ENCODE measurements around the gene LIN7B.

Gene LIN7B

DNA sequence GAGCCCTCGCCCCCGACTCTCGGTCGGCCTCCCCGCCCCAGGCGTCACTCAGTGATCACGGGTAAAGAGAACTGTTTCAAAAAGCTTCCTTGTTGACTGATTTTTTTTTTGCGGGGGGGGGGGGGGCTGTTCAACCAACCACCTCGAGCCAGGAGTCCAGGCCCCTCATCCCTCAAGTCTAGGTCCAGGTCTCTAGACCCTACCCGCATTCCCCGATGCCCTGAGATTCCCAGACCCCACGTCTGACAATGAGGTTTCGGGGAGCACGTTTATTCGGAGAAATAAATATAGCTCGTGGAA lies 36.7 kb downstream of the LIN7B start:
- peaks cover 12% of the 10 kb centered on the region for H3K4me1 ChIP-seq (ENCODE audit: insufficient read depth, insufficient read length)
- peak overlapping the region; percentile 90 for H3K9ac ChIP-seq (ENCODE audit: insufficient read length, low read depth)
- no peak for DNase-seq (ENCODE audit: low read depth, low spot score)
- H3K27me3 ChIP-seq (ENCODE audit: insufficient read depth, insufficient read length): peaks cover 20% of the 10 kb centered on the region
- no peaks in the 10 kb centered on the region for H3K36me3 ChIP-seq (ENCODE audit: insufficient read depth, insufficient read length, low read length)
- TF ChIP-seq YY1 (IDR thresholded peaks at IDR 0.05; ENCODE audit: insufficient read depth, insufficient read length) (no peak), ZNF274 (IDR thresholded peaks at IDR 0.05; ENCODE audit: low read depth, low read length) (no peak), SUZ12 (IDR thresholded peaks at IDR 0.05; ENCODE audit: extremely low read depth, insufficient read depth, insufficient read length) (no peak)
- peak overlapping the region; percentile 78 for H3K4me3 ChIP-seq (ENCODE audit: insufficient read length, low read depth)
- H3K9me3 ChIP-seq (ENCODE audit: insufficient read depth, low read length): no peaks in the 10 kb centered on the region

DNA sequence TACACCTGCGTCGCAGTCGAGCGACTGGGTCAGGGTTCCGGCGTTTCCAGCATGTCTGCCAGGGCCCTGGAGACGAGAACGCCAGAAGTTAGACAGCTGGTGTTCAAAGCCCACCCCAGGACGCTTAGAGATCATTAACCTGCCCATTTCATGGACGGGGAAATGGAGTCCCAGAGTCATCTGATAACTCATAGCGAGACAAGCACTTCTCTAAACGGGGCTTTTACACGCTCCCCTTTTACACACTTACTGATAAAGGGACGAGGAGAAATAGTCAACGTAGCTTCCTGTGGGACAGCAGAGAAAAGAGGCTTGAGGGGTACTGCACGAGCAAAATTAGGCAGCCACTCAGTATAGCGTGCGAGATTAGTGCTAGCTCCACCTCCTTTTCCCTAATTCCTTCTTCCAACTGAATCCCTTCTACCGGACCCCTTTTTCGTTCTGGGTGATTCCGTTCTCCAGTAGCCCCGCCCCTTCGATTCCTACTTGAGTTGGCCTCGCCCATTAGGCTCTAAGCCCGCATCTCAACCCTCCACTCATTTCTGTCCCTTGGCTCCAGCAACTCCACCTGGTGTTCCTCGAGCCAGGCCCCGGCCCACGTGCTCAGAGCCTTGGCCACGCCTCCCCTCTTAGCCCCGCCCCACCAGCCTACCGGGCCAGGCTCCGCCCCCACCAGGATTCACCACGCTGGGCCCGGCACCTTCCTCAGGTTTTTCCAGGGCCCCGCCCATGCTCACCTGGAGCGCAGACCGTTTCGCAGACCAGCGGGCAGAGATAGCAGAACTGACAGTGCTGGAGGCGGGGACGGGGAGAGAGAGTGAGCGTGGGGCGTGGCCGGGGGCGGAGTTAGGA lies 37.3 kb downstream of the LIN7B start:
- H3K27me3 ChIP-seq (ENCODE audit: insufficient read depth, insufficient read length): peaks cover 20% of the 10 kb centered on the region
- no peak overlapping the region for H3K9ac ChIP-seq (ENCODE audit: insufficient read length, low read depth)
- TF ChIP-seq ZNF274 (IDR thresholded peaks at IDR 0.05; ENCODE audit: low read depth, low read length) (no peak), SUZ12 (IDR thresholded peaks at IDR 0.05; ENCODE audit: extremely low read depth, insufficient read depth, insufficient read length) (no peak), YY1 (IDR thresholded peaks at IDR 0.05; ENCODE audit: insufficient read depth, insufficient read length) (no peak)
- no peaks in the 10 kb centered on the region for H3K9me3 ChIP-seq (ENCODE audit: insufficient read depth, low read length)
- no peaks in the 10 kb centered on the region for H3K36me3 ChIP-seq (ENCODE audit: insufficient read depth, insufficient read length, low read length)
- peaks cover 14% of the 10 kb centered on the region for H3K4me1 ChIP-seq (ENCODE audit: insufficient read depth, insufficient read length)
- H3K4me3 ChIP-seq (ENCODE audit: insufficient read length, low read depth): peak overlapping the region; percentile 78
- no peak for DNase-seq (ENCODE audit: low read depth, low spot score)

- no peaks in the 10 kb centered on the region for H3K36me3 ChIP-seq (ENCODE audit: insufficient read depth, insufficient read length, low read length)
- no peak for DNase-seq (ENCODE audit: low read depth, low spot score)
- H3K4me1 ChIP-seq (ENCODE audit: insufficient read depth, insufficient read length): peaks cover 14% of the 10 kb centered on the region
- no peak for TF ChIP-seq SUZ12 (IDR thresholded peaks at IDR 0.05; ENCODE audit: extremely low read depth, insufficient read depth, insufficient read length)
- TF ChIP-seq ZNF274 (IDR thresholded peaks at IDR 0.05; ENCODE audit: low read depth, low read length): no peak
- TF ChIP-seq YY1 (IDR thresholded peaks at IDR 0.05; ENCODE audit: insufficient read depth, insufficient read length): no peak
- peaks cover 20% of the 10 kb centered on the region for H3K27me3 ChIP-seq (ENCODE audit: insufficient read depth, insufficient read length)
- H3K9me3 ChIP-seq (ENCODE audit: insufficient read depth, low read length): no peaks in the 10 kb centered on the region
- H3K9ac ChIP-seq (ENCODE audit: insufficient read length, low read depth): no peak overlapping the region
- H3K4me3 ChIP-seq (ENCODE audit: insufficient read length, low read depth): no peak overlapping the region
Measured at GRCh38 chr19:49152119-49152550, 38.0 kb downstream of the LIN7B start.

GRCh38 chr19:49153167-49153809 lies 39.1 kb downstream of the LIN7B start:
- Histone ChIP-seq H3K36me3 (ENCODE audit: insufficient read depth, insufficient read length, low read length) (no peaks in the 10 kb centered on the region), H3K9me3 (ENCODE audit: insufficient read depth, low read length) (no peaks in the 10 kb centered on the region), H3K4me1 (ENCODE audit: insufficient read depth, insufficient read length) (peaks cover 12% of the 10 kb centered on the region), H3K4me3 (ENCODE audit: insufficient read length, low read depth) (no peak overlapping the region), H3K9ac (ENCODE audit: insufficient read length, low read depth) (no peak overlapping the region), H3K27me3 (ENCODE audit: insufficient read depth, insufficient read length) (peaks cover 22% of the 10 kb centered on the region)
- TF ChIP-seq ZNF274 (IDR thresholded peaks at IDR 0.05; ENCODE audit: low read depth, low read length) (no peak), YY1 (IDR thresholded peaks at IDR 0.05; ENCODE audit: insufficient read depth, insufficient read length) (no peak), SUZ12 (IDR thresholded peaks at IDR 0.05; ENCODE audit: extremely low read depth, insufficient read depth, insufficient read length) (no peak)
- no peak for DNase-seq (ENCODE audit: low read depth, low spot score)

GRCh38 chr19:49154279-49154678 lies 40.1 kb downstream of the LIN7B start:
- TF ChIP-seq YY1 (IDR thresholded peaks at IDR 0.05; ENCODE audit: insufficient read depth, insufficient read length) (no peak), ZNF274 (IDR thresholded peaks at IDR 0.05; ENCODE audit: low read depth, low read length) (no peak), SUZ12 (IDR thresholded peaks at IDR 0.05; ENCODE audit: extremely low read depth, insufficient read depth, insufficient read length) (no peak)
- no peaks in the 10 kb centered on the region for H3K36me3 ChIP-seq (ENCODE audit: insufficient read depth, insufficient read length, low read length)
- peaks cover 22% of the 10 kb centered on the region for H3K27me3 ChIP-seq (ENCODE audit: insufficient read depth, insufficient read length)

GRCh38 chr19:49155005-49155819 lies 41.0 kb downstream of the LIN7B start, which contains the start of gene HRC:
HRC (minus strand) TSS chr19:49155396; CDS start chr19:49155237, 159 bp downstream.
- Histone ChIP-seq H3K4me3 (ENCODE audit: insufficient read length, low read depth) (no peak within 1 kb of the TSS), H3K36me3 (ENCODE audit: insufficient read depth, insufficient read length, low read length) (no peaks in the 10 kb centered on the region), H3K27me3 (ENCODE audit: insufficient read depth, insufficient read length) (peaks cover 22% of the 10 kb centered on the region), H3K4me1 (ENCODE audit: insufficient read depth, insufficient read length) (peaks cover 6% of the 10 kb centered on the region), H3K9ac (ENCODE audit: insufficient read length, low read depth) (no peak within 1 kb of the TSS), H3K9me3 (ENCODE audit: insufficient read depth, low read length) (no peaks in the 10 kb centered on the region)
- TF ChIP-seq SUZ12 (IDR thresholded peaks at IDR 0.05; ENCODE audit: extremely low read depth, insufficient read depth, insufficient read length) (no peak), ZNF274 (IDR thresholded peaks at IDR 0.05; ENCODE audit: low read depth, low read length) (no peak), YY1 (IDR thresholded peaks at IDR 0.05; ENCODE audit: insufficient read depth, insufficient read length) (no peak)
- no peak for DNase-seq (ENCODE audit: low read depth, low spot score)

More at GRCh38 chr19:49154279-49154678, 40.1 kb downstream of the LIN7B start:
- H3K9me3 ChIP-seq (ENCODE audit: insufficient read depth, low read length): no peaks in the 10 kb centered on the region
- no peak overlapping the region for H3K4me3 ChIP-seq (ENCODE audit: insufficient read length, low read depth)
- no peak overlapping the region for H3K9ac ChIP-seq (ENCODE audit: insufficient read length, low read depth)
- peaks cover 9% of the 10 kb centered on the region for H3K4me1 ChIP-seq (ENCODE audit: insufficient read depth, insufficient read length)
- DNase-seq (ENCODE audit: low read depth, low spot score): no peak

Data from NT2/D1 (cell line).